ENCODE measurements around the gene MTHFS.
"Not testable (repeated sequence)": the region's sequence is repeated elsewhere in the genome, so short reads cannot be mapped to it uniquely, and the experiment has no call there.

MTHFS gene

DNA sequence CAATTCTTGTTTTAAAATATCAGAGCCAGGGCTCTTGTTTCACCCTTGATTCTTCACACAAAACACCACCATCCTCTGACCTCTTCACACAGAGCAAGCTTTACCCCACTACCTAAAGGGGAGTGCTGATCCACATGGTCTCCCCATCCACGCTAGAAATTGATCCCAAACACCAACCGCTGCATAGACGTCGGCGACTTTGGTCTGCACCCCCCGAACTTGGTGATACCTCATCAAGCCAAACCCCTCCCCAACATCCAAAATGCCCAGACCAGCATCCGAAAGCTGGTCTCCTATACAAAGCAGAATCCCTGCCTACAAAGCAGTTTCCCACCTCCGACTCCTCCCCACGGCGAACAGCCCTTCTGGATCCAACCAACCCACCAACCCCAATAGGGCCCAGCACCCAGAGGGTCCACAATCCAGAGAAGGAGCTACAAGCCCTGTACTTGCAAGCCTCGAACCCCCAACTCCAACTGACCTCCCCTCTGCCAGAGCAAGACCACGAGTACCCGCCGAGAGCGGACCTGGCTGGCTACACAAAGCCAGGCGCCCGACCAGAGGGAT lies 25.8 kb upstream of the MTHFS start:
- H3K9me3 Mint-ChIP-seq: peaks cover 17% of the 10 kb centered on the region
- H3K27ac Mint-ChIP-seq: peak overlapping the region; percentile 97
- peaks cover 46% of the 10 kb centered on the region for H3K36me3 Mint-ChIP-seq
- peaks cover 21% of the 10 kb centered on the region for H3K4me1 Mint-ChIP-seq
- ATAC-seq: no peak
- H3K27me3 Mint-ChIP-seq: no peaks in the 10 kb centered on the region
- peak overlapping the region; percentile 95 for H3K4me3 Mint-ChIP-seq

DNA sequence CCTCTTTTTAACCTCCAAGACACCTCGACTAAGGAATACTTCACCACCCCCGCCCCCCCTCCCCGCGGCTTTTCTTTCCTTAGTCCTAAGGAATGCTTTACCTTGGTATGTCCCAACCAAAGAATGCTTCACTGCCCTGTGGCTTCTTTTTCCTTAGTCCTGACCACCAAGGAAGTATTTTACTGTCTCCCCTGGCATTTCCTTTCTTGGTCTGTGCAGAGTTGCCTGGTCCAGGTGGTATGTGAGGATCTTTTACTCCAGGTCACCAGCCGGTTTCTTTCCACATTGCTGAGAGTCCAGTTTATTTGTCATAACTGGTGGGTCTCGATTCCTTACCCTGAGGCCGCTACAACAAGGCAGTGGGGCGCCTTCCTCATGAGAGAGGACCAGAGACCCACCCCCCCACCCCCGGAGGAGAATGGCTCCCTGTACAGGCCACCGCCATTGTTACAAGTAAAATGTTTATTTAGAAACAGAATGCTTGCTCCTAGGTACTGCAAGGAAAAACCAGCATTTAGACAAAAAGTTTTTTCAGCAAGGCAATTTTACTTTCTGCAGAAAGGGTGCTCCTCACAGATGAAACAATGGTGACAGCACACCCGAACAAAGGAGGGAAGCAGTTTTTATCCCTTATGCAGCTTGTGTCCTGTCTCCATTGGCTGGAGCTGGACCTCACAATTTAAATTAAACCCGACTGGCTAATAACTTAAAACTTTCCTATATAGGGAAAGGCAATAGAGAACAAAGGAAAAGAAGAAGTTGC lies 23.1 kb upstream of the MTHFS start:
- H3K4me3 Mint-ChIP-seq: no peak overlapping the region
- peaks cover 67% of the 10 kb centered on the region for H3K36me3 Mint-ChIP-seq
- no peak overlapping the region for H3K27ac Mint-ChIP-seq
- H3K27me3 Mint-ChIP-seq: no peaks in the 10 kb centered on the region
- no peak for ATAC-seq
- peaks cover 27% of the 10 kb centered on the region for H3K9me3 Mint-ChIP-seq
- H3K4me1 Mint-ChIP-seq: peaks cover 21% of the 10 kb centered on the region

DNA sequence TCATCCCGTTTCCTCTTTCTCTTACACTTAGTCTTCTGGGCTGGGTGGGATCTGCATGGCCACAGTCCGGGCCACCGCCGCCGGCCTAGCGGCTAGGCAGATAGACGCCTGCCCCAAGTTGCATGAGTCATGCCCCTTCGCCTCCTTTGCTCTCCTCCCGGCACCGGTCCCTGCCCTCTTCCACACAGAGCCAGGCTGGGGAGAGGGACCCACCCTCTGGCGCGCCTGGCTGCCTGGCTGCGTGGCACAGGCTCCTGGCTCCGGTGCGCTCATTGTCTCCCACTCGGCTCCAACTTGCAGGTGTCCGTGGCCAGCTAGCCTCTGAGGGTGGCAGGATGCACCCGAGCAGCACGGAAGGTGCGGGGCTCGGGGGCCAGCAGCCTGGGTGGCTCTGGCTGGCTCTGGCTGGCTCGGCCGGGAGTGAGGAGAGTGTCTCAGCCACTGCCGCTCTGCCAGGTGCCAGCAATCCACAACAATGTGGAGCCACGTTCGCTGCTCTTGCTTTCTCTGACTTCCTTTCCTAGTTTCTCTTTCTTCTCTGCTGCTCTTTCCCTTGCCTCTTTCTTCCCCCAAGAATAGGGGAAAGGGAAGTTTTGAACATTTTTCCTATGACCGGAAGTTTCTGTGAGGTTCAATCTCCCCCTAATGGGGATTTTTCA lies 22.4 kb upstream of the MTHFS start:
- no peak overlapping the region for H3K27ac Mint-ChIP-seq
- H3K9me3 Mint-ChIP-seq: peaks cover 30% of the 10 kb centered on the region

DNA sequence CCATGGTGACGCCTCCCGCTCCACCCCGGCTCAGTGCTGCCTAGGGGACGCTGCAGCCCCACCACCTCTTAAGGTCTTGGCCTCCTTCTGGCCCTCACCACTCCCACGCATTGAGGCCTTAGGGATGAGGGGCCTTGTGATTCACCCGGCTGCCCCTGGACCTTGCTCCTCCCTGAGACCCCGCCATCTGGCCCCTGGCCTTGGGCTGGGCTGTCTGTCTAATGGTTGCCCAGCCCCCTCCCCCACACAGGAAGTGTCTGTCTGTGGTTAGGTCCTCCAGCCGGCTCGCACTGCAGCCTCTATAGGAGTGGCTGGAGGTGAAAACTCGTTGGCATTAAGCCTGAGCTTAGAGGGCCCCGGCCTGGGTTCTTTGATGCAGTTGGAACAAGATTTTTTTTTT lies 21.5 kb upstream of the MTHFS start:
- no peak overlapping the region for H3K27ac Mint-ChIP-seq
- no peaks in the 10 kb centered on the region for H3K27me3 Mint-ChIP-seq
- no peak overlapping the region for H3K4me3 Mint-ChIP-seq
- peaks cover 32% of the 10 kb centered on the region for H3K9me3 Mint-ChIP-seq
- no peak for ATAC-seq
- H3K4me1 Mint-ChIP-seq: peaks cover 21% of the 10 kb centered on the region
- peaks cover 83% of the 10 kb centered on the region for H3K36me3 Mint-ChIP-seq

More for the DNA sequence above, 22.4 kb upstream of the MTHFS start:
- Mint-ChIP-seq H3K4me1 (peaks cover 21% of the 10 kb centered on the region), H3K27me3 (no peaks in the 10 kb centered on the region), H3K36me3 (peaks cover 74% of the 10 kb centered on the region), H3K4me3 (no peak overlapping the region)
- no peak for ATAC-seq

DNA sequence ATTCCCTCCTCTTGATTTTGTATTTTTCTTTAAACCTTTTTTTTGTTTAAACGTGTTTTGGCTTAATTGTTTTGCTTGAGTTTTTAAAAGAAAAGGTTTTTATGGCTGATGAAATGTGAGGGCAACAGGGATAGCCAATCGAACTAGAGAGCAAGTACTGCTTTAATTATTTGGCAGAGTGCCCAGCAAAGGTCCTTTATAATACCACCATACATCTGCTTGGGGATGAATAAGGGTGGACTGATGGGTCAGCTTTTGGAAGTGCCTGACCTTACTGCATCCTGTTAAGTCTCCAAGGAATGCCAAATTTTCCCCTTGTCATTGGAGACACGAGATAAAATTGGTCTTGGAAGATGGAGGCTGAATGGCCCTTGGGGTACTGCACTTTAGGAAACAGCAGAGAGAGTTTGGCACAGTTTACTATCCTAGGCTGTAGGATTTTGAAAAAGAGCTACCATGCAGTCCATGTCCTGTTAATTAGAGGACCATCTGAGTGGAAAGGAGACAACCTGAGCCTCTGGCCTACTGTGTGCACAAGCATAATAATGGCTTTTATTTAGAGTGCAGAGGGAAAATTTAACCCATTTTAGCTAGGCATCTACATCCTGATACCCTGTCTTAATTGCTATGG lies 19.8 kb upstream of the MTHFS start:
- peaks cover 6% of the 10 kb centered on the region for H3K4me1 Mint-ChIP-seq
- H3K36me3 Mint-ChIP-seq: peaks cover 78% of the 10 kb centered on the region
- ATAC-seq: no peak
- no peak overlapping the region for H3K4me3 Mint-ChIP-seq
- peaks cover 33% of the 10 kb centered on the region for H3K9me3 Mint-ChIP-seq
- H3K27ac Mint-ChIP-seq: no peak overlapping the region
- H3K27me3 Mint-ChIP-seq: no peaks in the 10 kb centered on the region

DNA sequence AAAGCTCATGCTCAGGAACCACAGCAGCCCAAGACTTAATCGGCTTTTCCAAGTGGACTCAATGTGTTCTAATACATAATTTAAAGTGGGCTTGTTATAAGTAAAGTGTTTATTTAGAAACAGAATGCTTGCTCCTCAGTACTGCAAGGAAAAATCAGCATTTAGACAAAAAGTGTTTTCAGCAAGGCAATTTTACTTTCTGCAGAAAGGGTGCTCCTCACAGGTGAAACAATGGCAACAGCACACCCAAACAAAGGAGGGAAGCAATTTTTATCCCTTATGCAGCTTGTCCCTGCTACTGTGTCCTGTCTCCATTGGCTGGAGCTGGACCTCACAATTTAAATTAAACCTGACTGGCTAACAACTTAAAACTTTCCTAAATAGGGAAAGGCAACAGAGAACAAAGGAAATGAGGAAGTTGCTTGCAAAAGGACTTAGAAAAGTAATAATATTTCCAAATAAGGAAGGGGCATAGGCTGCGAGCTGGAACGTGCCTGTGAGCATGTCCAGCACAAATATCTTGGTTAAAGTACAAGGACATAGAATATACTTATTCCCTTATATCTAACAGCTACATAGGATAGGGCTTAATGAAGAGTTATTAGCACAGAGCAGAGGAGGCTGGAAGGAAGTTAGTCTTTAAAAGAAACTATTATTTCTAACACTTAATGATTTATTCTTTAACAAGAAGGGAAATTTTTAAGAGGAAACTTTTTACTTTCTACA lies 19.1 kb upstream of the MTHFS start:
- not testable (repeated sequence) for H3K27me3 Mint-ChIP-seq, H3K27ac Mint-ChIP-seq, H3K4me1 Mint-ChIP-seq, ATAC-seq, H3K4me3 Mint-ChIP-seq
- H3K9me3 Mint-ChIP-seq: peaks cover 29% of the 10 kb centered on the region
- H3K36me3 Mint-ChIP-seq: peaks cover 71% of the 10 kb centered on the region

DNA sequence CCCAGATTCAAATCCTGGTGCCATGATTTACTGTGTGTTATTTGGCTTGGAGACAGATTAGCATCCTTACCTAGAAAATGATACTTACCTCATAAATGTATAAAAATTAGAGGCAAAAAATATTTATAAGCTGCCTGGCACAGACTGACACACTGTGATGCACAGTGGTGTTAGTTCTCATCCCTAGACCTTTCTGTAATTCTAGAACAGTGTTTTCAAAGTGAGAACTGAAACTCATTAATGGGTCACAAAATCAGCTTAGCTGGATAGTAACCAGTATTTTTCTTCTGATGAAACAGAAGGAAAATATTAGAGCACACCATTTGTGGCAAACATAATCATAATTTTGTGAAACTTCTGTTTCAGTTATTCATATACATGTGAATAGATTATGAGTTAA lies 17.9 kb upstream of the MTHFS start:
- H3K9me3 Mint-ChIP-seq: peaks cover 29% of the 10 kb centered on the region

DNA sequence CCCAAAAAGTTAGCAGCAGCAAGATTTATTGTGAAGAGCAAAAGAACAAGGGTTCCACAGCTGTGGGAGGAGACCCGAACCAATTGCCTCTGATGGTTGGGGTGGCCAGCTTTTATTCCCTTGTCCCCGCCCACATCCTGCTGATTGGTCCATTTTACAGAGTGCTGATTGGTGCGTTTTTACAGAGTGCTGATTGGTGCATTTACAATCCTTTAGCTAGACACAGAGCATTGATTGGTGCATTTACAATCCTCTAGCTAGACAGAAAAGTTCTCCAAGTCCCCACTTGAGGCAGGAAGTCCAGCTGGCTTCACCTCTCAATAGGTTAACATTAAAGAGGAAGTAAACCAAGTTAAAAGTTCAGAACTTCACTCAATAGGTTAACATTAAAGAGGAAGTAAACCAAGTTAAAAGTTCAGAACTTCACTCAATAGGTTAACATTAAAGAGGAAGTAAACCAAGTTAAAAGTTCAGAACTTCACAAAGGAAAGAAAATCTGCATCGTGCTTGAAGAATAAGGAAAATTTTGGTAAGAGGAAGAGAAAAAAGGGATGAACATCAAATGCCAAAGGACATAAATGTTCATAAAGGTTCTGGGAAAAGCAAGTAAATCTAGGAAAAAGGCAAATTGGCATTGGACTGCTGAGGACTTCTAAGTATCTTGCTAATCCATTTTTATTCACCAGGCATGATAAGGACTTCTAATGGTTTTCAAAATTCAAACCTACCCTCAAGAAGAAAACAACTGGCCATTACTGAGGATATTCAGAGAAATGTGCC lies 12.9 kb upstream of the MTHFS start:
- H3K36me3 Mint-ChIP-seq: peaks cover 36% of the 10 kb centered on the region
- not testable (repeated sequence) for H3K27me3 Mint-ChIP-seq, H3K9me3 Mint-ChIP-seq
- peak; percentile 92 for ATAC-seq
- H3K4me1 Mint-ChIP-seq: peaks cover 14% of the 10 kb centered on the region
- peak overlapping the region; percentile 75 for H3K27ac Mint-ChIP-seq
- H3K4me3 Mint-ChIP-seq: peak overlapping the region; percentile 13

More for the DNA sequence above, 17.9 kb upstream of the MTHFS start:
- H3K4me1 Mint-ChIP-seq: peaks cover 11% of the 10 kb centered on the region
- H3K27ac Mint-ChIP-seq: no peak overlapping the region
- H3K4me3 Mint-ChIP-seq: no peak overlapping the region
- no peak for ATAC-seq
- H3K36me3 Mint-ChIP-seq: peaks cover 75% of the 10 kb centered on the region
- no peaks in the 10 kb centered on the region for H3K27me3 Mint-ChIP-seq

DNA sequence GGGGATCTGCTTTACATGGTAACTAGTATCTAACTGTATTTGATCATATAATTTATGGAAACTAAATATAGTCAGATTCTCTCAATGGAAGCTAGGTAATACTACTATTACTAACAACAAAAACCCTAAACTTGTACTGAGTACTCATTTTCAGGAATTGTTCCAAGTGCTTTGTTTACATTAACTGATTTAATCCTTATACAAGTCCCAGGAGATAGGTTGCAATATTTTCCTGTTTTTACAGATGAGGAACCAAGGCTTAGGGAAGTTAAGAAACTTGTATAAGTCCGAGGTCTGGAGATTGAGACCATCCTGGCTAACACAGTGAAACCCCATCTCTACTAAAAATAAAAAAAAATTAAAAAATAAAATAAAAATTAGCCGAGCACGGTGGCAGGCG lies 7.5 kb upstream of the MTHFS start:
- peaks cover 26% of the 10 kb centered on the region for H3K36me3 Mint-ChIP-seq
- H3K27me3 Mint-ChIP-seq: no peaks in the 10 kb centered on the region

DNA sequence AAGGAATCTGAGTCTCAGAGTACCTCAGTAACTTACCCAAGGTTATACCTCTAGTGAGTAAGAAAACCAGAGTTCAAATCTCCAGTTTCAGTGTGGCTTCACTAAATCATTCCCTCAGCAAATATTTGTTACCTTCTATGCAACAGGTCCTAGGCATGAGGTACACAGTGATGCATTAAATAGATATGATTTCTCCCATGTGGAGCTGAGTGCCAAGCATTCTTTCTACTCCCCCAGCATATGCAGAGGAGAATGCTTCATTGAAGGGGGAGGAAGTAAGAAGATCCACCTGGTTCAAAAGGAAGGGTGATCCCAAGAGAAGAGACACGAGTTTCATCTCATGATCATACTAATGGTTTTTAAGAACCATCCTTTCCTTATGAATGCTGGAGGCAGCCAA lies 6.8 kb upstream of the MTHFS start:
- Mint-ChIP-seq H3K27ac (no peak overlapping the region), H3K4me1 (peaks cover 25% of the 10 kb centered on the region), H3K36me3 (peaks cover 26% of the 10 kb centered on the region), H3K27me3 (no peaks in the 10 kb centered on the region), H3K9me3 (peaks cover 3% of the 10 kb centered on the region), H3K4me3 (no peak overlapping the region)
- no peak for ATAC-seq

More for the DNA sequence above, 7.5 kb upstream of the MTHFS start:
- Mint-ChIP-seq H3K9me3 (peaks cover 3% of the 10 kb centered on the region), H3K4me1 (peaks cover 25% of the 10 kb centered on the region), H3K4me3 (no peak overlapping the region), H3K27ac (no peak overlapping the region)
- ATAC-seq: no peak

DNA sequence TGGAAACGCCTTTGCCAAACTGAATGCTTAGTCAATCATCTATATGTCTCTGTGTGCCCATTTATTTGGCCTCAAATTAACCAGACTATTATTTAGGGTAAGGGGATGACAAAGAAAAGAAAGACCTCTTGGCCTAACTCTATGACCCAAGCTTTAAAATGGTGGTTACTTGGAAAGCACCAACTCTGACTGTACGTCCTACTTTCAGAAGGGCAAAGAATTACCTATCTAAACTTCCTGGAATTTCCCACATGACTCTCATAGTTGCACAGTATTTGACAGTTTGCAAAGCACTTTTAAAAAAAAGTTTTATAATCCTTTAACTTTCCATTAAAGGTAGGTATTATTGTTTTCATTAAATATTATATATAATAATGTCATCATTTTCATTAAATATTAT lies 6.3 kb upstream of the MTHFS start:
- no peak overlapping the region for H3K4me3 Mint-ChIP-seq
- peaks cover 30% of the 10 kb centered on the region for H3K4me1 Mint-ChIP-seq
- H3K27ac Mint-ChIP-seq: peak overlapping the region; percentile 27
- peaks cover 26% of the 10 kb centered on the region for H3K36me3 Mint-ChIP-seq
- no peak for ATAC-seq
- H3K27me3 Mint-ChIP-seq: no peaks in the 10 kb centered on the region
- H3K9me3 Mint-ChIP-seq: peaks cover 3% of the 10 kb centered on the region

DNA sequence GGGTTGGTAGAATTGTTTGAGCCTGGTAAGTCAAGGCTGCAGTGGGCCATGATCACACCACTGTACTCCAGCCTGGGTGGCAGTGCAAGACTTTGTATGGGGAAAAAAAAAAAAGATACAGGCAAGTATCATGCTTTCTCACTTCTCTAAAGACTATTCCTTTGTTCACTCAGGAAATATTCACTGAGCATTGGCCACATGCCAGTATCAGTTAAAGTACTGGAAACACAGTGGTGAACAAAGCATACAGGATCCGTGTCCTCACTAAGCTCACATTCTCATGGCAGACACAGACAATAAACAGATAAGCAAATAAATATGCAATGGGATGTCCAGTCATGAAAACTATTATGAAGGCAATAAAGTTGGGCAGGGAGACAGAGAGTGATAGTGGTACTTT lies 5.1 kb upstream of the MTHFS start:
- Mint-ChIP-seq H3K4me1 (peaks cover 34% of the 10 kb centered on the region), H3K27me3 (no peaks in the 10 kb centered on the region), H3K36me3 (peaks cover 26% of the 10 kb centered on the region), H3K4me3 (no peak overlapping the region), H3K9me3 (peaks cover 3% of the 10 kb centered on the region), H3K27ac (peak overlapping the region; percentile 27)
- no peak for ATAC-seq

DNA sequence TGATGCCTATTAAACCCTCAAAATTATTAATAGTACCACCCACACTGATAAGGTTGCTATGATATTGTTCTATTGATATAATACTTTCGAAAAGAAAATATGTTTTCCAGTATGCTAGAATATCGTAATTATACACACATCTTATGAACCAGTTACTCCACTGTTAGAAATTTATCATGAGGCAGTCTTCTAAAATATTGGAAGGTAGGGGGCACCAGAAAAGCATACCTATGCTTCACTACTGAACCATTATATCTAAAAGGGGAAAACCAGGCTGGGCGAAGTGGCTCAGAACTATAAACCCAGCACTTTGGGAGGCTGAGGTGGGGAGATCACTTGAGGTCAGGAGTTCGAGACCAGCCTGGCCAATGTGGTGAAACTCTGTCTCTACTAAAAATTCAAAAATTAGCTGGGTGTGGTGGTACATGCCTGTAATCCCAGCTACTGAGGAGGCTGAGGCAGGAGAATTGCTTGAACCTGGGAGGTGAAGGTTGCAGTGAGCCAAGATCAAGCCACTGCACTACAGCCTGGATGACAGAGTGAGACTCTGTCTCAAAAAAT lies 4.1 kb upstream of the MTHFS start:
- not testable (repeated sequence) for ATAC-seq, H3K27me3 Mint-ChIP-seq, H3K4me3 Mint-ChIP-seq, H3K9me3 Mint-ChIP-seq, H3K27ac Mint-ChIP-seq
- H3K36me3 Mint-ChIP-seq: peaks cover 21% of the 10 kb centered on the region
- peaks cover 42% of the 10 kb centered on the region for H3K4me1 Mint-ChIP-seq

DNA sequence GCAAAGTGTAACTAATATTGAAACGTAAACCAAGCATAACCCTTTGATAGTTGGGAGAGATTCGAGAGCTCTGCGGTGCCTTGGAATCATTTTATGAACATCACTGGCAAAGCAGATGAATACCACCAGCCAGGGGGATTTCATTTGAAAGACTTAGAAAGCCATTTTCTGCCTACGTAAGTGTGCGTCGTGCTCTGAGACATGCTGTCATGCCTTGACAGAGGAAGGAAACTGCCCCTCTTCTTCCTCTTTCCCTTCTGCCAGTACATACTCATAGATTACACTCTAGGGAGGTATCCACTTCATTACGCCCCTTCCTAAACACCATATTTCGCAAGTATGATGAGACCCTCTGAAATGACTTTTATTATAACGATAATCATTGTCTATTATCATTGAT lies 3.3 kb upstream of the MTHFS start:
- no peak for ATAC-seq
- peak overlapping the region; percentile 60 for H3K4me3 Mint-ChIP-seq
- peak overlapping the region; percentile 73 for H3K27ac Mint-ChIP-seq
- peaks cover 24% of the 10 kb centered on the region for H3K36me3 Mint-ChIP-seq
- H3K9me3 Mint-ChIP-seq: peaks cover 3% of the 10 kb centered on the region
- peaks cover 50% of the 10 kb centered on the region for H3K4me1 Mint-ChIP-seq
- H3K27me3 Mint-ChIP-seq: no peaks in the 10 kb centered on the region

Data from stimulated activated memory B cell treated with anti-CD40 and anti-IgM and Interleukin-4, amounts not matched to agents 10 μg/mL and 1 μg/mL and 100 μg/mL, for 72 hours (primary cell).